HEK293 (cell line): Measurements from ENCODE around the gene ANKRD30B.

Experiments
- CTCF ChIA-PET: fragments of 350-600 bp; formaldehyde crosslinking; extraction: SDS; loops from one replicate; lab custom pipeline; 2021; ENCODE audit warnings: antibody characterized with exemption; lab: Yijun Ruan, JAX
- POLR2A ChIA-PET: fragments of 300-600 bp; formaldehyde crosslinking; extraction: SDS; loops from one replicate; lab custom pipeline; 2020; ENCODE audit warnings: antibody characterized with exemption, inconsistent platforms; lab: Yijun Ruan, JAX
- H3K27ac ChIP-seq: fragments of 200-500 bp; sonication (Bioruptor generic); 2 replicates; pipeline ENCODE4 v1.5.1; 2014; ENCODE audit warnings: low read depth, low read length, control low read depth, inconsistent platforms; ENCODE audit errors: extremely low read depth
- H3K36me3 ChIP-seq, 2 experiments: fragments of 200-500 bp in 1 of 2; sonication (Bioruptor generic) in 1 of 2; 1 replicate in 1 of 2; 2 replicates in 1 of 2; pipeline ENCODE4 v1.5.1; 2014 to 2017; ENCODE audit warnings: inconsistent platforms in 2 of 2, low read length in 2 of 2; ENCODE audit not compliant: control insufficient read depth in 2 of 2, insufficient read depth in 1 of 2
- H3K4me1 ChIP-seq: fragments of 200-500 bp; sonication (Bioruptor generic); 2 replicates; pipeline ENCODE4 v1.5.1; 2014; ENCODE audit warnings: mild to moderate bottlenecking, low read length, inconsistent platforms; ENCODE audit not compliant: control insufficient read depth, insufficient read depth
- H3K4me3 ChIP-seq: 2 replicates; pipeline ENCODE4 v1.5.1; 2011; ENCODE audit warnings: low read depth, mild to moderate bottlenecking, control low read depth, low read length, moderate library complexity
- H3K9me3 ChIP-seq: fragments of 200-500 bp; sonication (Bioruptor generic); 2 replicates; pipeline ENCODE4 v1.5.1; 2014; ENCODE audit warnings: low read depth, low read length, inconsistent platforms; ENCODE audit not compliant: control insufficient read depth, insufficient read depth
- ATF2 ChIP-seq: fragments of 450-650 bp; formaldehyde crosslinking; IDR thresholded peaks from 2 replicates; pipeline ENCODE4 v1.5.1; 2016; ENCODE audit warnings: missing biosample characterization, missing genetic modification characterization, low read depth
- GLI2 ChIP-seq: fragments of 450-650 bp; formaldehyde crosslinking; IDR thresholded peaks from 2 replicates; pipeline ENCODE4; 2017; ENCODE audit warnings: missing biosample characterization, missing genetic modification characterization, low read depth, borderline replicate concordance
- HOXC10 ChIP-seq: sonication (generic); formaldehyde crosslinking; IDR thresholded peaks from 2 replicates; pipeline ENCODE4 v1.8.1; 2023; ENCODE audit warnings: mild to moderate bottlenecking, missing genetic modification reagents
- KLF8 ChIP-seq: fragments of 450-650 bp; formaldehyde crosslinking; IDR thresholded peaks from 2 replicates; pipeline ENCODE4 v1.5.1; 2016; ENCODE audit warnings: missing biosample characterization, missing genetic modification characterization
- MEIS1 ChIP-seq: sonication (generic); formaldehyde crosslinking; IDR thresholded peaks from 2 replicates; pipeline ENCODE4 v1.8.1; 2022; ENCODE audit warnings: missing genetic modification reagents, mild to moderate bottlenecking, borderline replicate concordance
- REST ChIP-seq: fragments of 450-650 bp; formaldehyde crosslinking; IDR thresholded peaks from 2 replicates; pipeline ENCODE4 v1.5.1; 2016; ENCODE audit warnings: missing biosample characterization, missing genetic modification characterization
- SETDB1 ChIP-seq: IDR thresholded peaks from one replicate; pipeline ENCODE4 v1.6.1; 2017; ENCODE audit warnings: mild to moderate bottlenecking, low read length, moderate library complexity, mixed read lengths; ENCODE audit not compliant: insufficient read length
- YY1 ChIP-seq: fragments of 450-650 bp; formaldehyde crosslinking; IDR thresholded peaks from 2 replicates; pipeline ENCODE4 v1.5.1; 2018; ENCODE audit warnings: missing biosample characterization, missing genetic modification characterization
- ZBTB11 ChIP-seq: fragments of 450-650 bp; formaldehyde crosslinking; conservative IDR thresholded peaks from 2 replicates; pipeline ENCODE4 v1.5.1; 2016; ENCODE audit warnings: low read depth, missing biosample characterization, missing genetic modification characterization
- ZBTB17 ChIP-seq: fragments of 450-650 bp; formaldehyde crosslinking; IDR thresholded peaks from 2 replicates; pipeline ENCODE4 v1.5.1; 2016; ENCODE audit warnings: missing biosample characterization, missing genetic modification characterization
- ZNF157 ChIP-seq: fragments of 450-650 bp; formaldehyde crosslinking; IDR thresholded peaks from 2 replicates; pipeline ENCODE4 v1.5.1; 2016; ENCODE audit warnings: missing biosample characterization, missing genetic modification characterization
- ZNF211 ChIP-seq: fragments of 450-650 bp; formaldehyde crosslinking; IDR thresholded peaks from 2 replicates; pipeline ENCODE4 v1.5.1; 2016; ENCODE audit warnings: low read depth, missing biosample characterization, missing genetic modification characterization
- ZNF23 ChIP-seq: fragments of 450-650 bp; formaldehyde crosslinking; IDR thresholded peaks from 2 replicates; pipeline ENCODE4 v1.5.1; 2016; ENCODE audit warnings: missing biosample characterization, missing genetic modification characterization, borderline replicate concordance
- ZNF239 ChIP-seq: fragments of 450-650 bp; formaldehyde crosslinking; IDR thresholded peaks from 2 replicates; pipeline ENCODE4 v1.5.1; 2016; ENCODE audit warnings: missing biosample characterization, missing genetic modification characterization
- ZNF24 ChIP-seq: fragments of 450-650 bp; formaldehyde crosslinking; IDR thresholded peaks from 2 replicates; pipeline ENCODE4 v1.5.1; 2016; ENCODE audit warnings: missing biosample characterization, missing genetic modification characterization
- ZNF266 ChIP-seq: fragments of 450-650 bp; formaldehyde crosslinking; IDR thresholded peaks from 2 replicates; pipeline ENCODE4 v1.5.1; 2016; ENCODE audit warnings: missing biosample characterization, missing genetic modification characterization, low read depth
- ZNF292 ChIP-seq: fragments of 450-650 bp; formaldehyde crosslinking; IDR thresholded peaks from 2 replicates; pipeline ENCODE4 v1.5.1; 2016; ENCODE audit warnings: low read depth, missing biosample characterization, missing genetic modification characterization, borderline replicate concordance
- ZNF391 ChIP-seq: fragments of 450-650 bp; formaldehyde crosslinking; IDR thresholded peaks from 2 replicates; pipeline ENCODE4 v1.5.1; 2016; ENCODE audit warnings: low read depth, missing biosample characterization, missing genetic modification characterization, borderline replicate concordance
- ZNF514 ChIP-seq: fragments of 450-650 bp; formaldehyde crosslinking; IDR thresholded peaks from 2 replicates; pipeline ENCODE4 v1.5.1; 2016; ENCODE audit warnings: missing biosample characterization, missing genetic modification characterization
- ZNF544 ChIP-seq: fragments of 450-650 bp; formaldehyde crosslinking; IDR thresholded peaks from 2 replicates; pipeline ENCODE4 v1.5.0; 2017; ENCODE audit warnings: missing biosample characterization, missing genetic modification characterization
- ZNF548 ChIP-seq: fragments of 450-650 bp; formaldehyde crosslinking; IDR thresholded peaks from 2 replicates; pipeline ENCODE4 v1.5.1; 2016; ENCODE audit warnings: missing biosample characterization, missing genetic modification characterization
- ZNF555 ChIP-seq: fragments of 450-650 bp; formaldehyde crosslinking; conservative IDR thresholded peaks from 2 replicates; pipeline ENCODE4 v1.5.1; 2017; ENCODE audit warnings: missing biosample characterization, mild to moderate bottlenecking, missing genetic modification characterization, inconsistent platforms
- ZNF560 ChIP-seq: fragments of 450-650 bp; formaldehyde crosslinking; IDR thresholded peaks from 2 replicates; pipeline ENCODE4 v1.5.1; 2017; ENCODE audit warnings: missing biosample characterization, missing genetic modification characterization, borderline replicate concordance
- ZNF610 ChIP-seq: fragments of 450-650 bp; formaldehyde crosslinking; IDR thresholded peaks from 2 replicates; pipeline ENCODE4 v1.5.1; 2016; ENCODE audit warnings: missing biosample characterization, missing genetic modification characterization, borderline replicate concordance
- ZNF660 ChIP-seq: fragments of 450-650 bp; IDR thresholded peaks from 2 replicates; pipeline ENCODE4 v1.5.1; 2018; ENCODE audit warnings: missing biosample characterization, mild to moderate bottlenecking, missing genetic modification characterization
- ZNF768 ChIP-seq: fragments of 450-650 bp; formaldehyde crosslinking; IDR thresholded peaks from 2 replicates; pipeline ENCODE4 v1.5.1; 2018; ENCODE audit warnings: missing biosample characterization, mild to moderate bottlenecking, missing genetic modification characterization
- ZNF777 ChIP-seq: fragments of 450-650 bp; formaldehyde crosslinking; IDR thresholded peaks from 2 replicates; pipeline ENCODE4 v1.5.1; 2017; ENCODE audit warnings: missing biosample characterization, missing genetic modification characterization, borderline replicate concordance
- ZNF791 ChIP-seq: fragments of 450-650 bp; formaldehyde crosslinking; IDR thresholded peaks from 2 replicates; pipeline ENCODE4 v1.5.1; 2016; ENCODE audit warnings: missing biosample characterization, missing genetic modification characterization
- ZNF830 ChIP-seq: fragments of 450-650 bp; IDR thresholded peaks from 2 replicates; pipeline ENCODE4 v1.5.0; 2018; ENCODE audit warnings: missing biosample characterization, missing genetic modification characterization, low read depth, mild to moderate bottlenecking, moderate library complexity

ANKRD30B gene

GRCh38 chr18:14769381-14769780 is 21.4 kb downstream of the ANKRD30B start:
- no peak overlapping the region for H3K4me3 ChIP-seq
- TF ChIP-seq ZNF555 (tag by site-specific recombination), result no peak
- TF ChIP-seq ZNF266, result no peak
- no peak for TF ChIP-seq ZNF23
- no peak for TF ChIP-seq ZNF610
- TF ChIP-seq REST (tag by site-specific recombination), result no peak
- no peak for TF ChIP-seq YY1 (tag by site-specific recombination)
- no peak for TF ChIP-seq ZNF791 (tag by site-specific recombination)
- no peak for TF ChIP-seq ZNF660
- no peak for TF ChIP-seq KLF8 (tag by site-specific recombination)
- TF ChIP-seq ZNF292, result no peak
- no peaks in the 10 kb centered on the region for H3K36me3 ChIP-seq
- H3K4me1 ChIP-seq, result no peaks in the 10 kb centered on the region
- H3K27ac ChIP-seq, result no peak overlapping the region
- CTCF ChIA-PET, result no interaction called here
- H3K9me3 ChIP-seq, result no peaks in the 10 kb centered on the region
- POLR2A ChIA-PET, result no interaction called here

GRCh38 chr18:14776801-14777200 is 28.8 kb downstream of the ANKRD30B start:
- no peaks in the 10 kb centered on the region for H3K36me3 ChIP-seq
- H3K9me3 ChIP-seq, result no peaks in the 10 kb centered on the region
- ChIA-PET POLR2A (no interaction called here), CTCF (no interaction called here)
- no peak overlapping the region for H3K4me3 ChIP-seq
- H3K27ac ChIP-seq, result no peak overlapping the region
- no peak for TF ChIP-seq ZNF391 (tag by site-specific recombination)
- TF ChIP-seq GLI2 (tag by site-specific recombination), result no peak
- no peak for TF ChIP-seq HOXC10 (CRISPR knock-in tag)
- no peak for TF ChIP-seq ZNF157 (tag by site-specific recombination)
- TF ChIP-seq ZNF514 (tag by site-specific recombination), result no peak
- no peak for TF ChIP-seq ZNF777 (tag by site-specific recombination)
- no peak for TF ChIP-seq SETDB1
- no peak for TF ChIP-seq ZNF544
- no peak for TF ChIP-seq ZNF560 (tag by site-specific recombination)
- TF ChIP-seq ATF2, result no peak
- no peak for TF ChIP-seq MEIS1 (CRISPR knock-in tag)
- TF ChIP-seq ZNF830 (tag by site-specific recombination), result no peak
- no peak for TF ChIP-seq ZNF239
- TF ChIP-seq ZNF24 (tag by site-specific recombination), result no peak
- no peak for TF ChIP-seq ZBTB11 (tag by site-specific recombination)
- TF ChIP-seq ZNF211 (tag by site-specific recombination), result no peak
- TF ChIP-seq ZNF768 (tag by site-specific recombination), result no peak
- no peak for TF ChIP-seq ZNF548
- TF ChIP-seq ZBTB17 (tag by site-specific recombination), result no peak
- no peaks in the 10 kb centered on the region for H3K4me1 ChIP-seq
